PC-3 (cell line): Measurements from ENCODE around the gene GIPC2.

ENCODE experiments used
- EZH2 ChIP-seq: fragments of 300-600 bp; sonication (generic); IDR thresholded peaks from one replicate; pipeline ENCODE4 v1.6.1; 2017; ENCODE audit warnings: antibody characterized with exemption, mild to moderate bottlenecking, low read length; ENCODE audit not compliant: unreplicated experiment
- EZH2phosphoT487 ChIP-seq: fragments of 300-600 bp; sonication (generic); IDR thresholded peaks from 2 replicates; pipeline ENCODE4 v1.6.1; 2018; ENCODE audit warnings: mild to moderate bottlenecking, antibody characterized with exemption, low read length, borderline replicate concordance
- TF ChIP-seq, protein P1 (sequence below): fragments of 300-600 bp; sonication (generic); conservative IDR thresholded peaks from 2 replicates; pipeline ENCODE4 v1.5.1; 2017; ENCODE audit warnings: antibody characterized with exemption, low read depth, mild to moderate bottlenecking, low read length

DNA sequence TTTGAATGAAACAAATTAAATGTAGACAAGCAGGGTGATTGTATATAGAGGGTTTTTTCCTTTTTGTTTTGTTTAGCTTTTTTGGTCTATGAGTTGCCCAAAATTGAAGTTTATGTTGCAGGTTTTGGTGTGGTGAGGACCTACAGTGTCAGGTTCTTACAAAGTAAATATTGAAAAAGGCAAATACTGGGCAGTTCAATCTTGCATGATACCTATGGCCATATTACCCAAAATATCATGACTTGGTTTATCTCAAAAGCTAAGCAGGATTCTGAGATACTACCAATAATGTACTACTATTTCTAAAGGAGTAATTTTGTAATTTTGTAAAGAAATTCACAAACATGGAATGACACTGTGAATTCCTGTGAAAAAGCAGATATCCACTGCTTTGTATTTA is 39.2 kb upstream of the GIPC2 start:
- TF ChIP-seq, protein P1, sequence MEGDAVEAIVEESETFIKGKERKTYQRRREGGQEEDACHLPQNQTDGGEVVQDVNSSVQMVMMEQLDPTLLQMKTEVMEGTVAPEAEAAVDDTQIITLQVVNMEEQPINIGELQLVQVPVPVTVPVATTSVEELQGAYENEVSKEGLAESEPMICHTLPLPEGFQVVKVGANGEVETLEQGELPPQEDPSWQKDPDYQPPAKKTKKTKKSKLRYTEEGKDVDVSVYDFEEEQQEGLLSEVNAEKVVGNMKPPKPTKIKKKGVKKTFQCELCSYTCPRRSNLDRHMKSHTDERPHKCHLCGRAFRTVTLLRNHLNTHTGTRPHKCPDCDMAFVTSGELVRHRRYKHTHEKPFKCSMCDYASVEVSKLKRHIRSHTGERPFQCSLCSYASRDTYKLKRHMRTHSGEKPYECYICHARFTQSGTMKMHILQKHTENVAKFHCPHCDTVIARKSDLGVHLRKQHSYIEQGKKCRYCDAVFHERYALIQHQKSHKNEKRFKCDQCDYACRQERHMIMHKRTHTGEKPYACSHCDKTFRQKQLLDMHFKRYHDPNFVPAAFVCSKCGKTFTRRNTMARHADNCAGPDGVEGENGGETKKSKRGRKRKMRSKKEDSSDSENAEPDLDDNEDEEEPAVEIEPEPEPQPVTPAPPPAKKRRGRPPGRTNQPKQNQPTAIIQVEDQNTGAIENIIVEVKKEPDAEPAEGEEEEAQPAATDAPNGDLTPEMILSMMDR = no peak
- TF ChIP-seq EZH2 (no peak), EZH2phosphoT487 (no peak)
